Upper lobe of left lung (tissue), 6 donors: ENCODE data around the gene SIRPA. TPM values are rescaled to one million over a fixed set of nuclear protein-coding genes. Genes with fewer than 3 reads are reported as not detected.
A peak's percentile ranks its signal among the peaks of the same experiment; 100 is the strongest.

Experiments
- ATAC-seq, 2 donors: fragments of 200-7000 bp; cut with Tn5 transposase; one replicate each; pipeline ENCODE4 v1.9.1; 2022; ENCODE audit warnings: mild to moderate bottlenecking in 2 of 2, moderate library complexity in 2 of 2; ENCODE audit not compliant: low FRiP score in 2 of 2
- DNase-seq, 2 donors: peaks; one replicate each; pipeline ENCODE4 v3.0.0-alpha.2; 2019 to 2020
- H3K27ac ChIP-seq, 4 donors: fragments of 200-600 bp; sonication (generic); one replicate each; pipeline ENCODE4 v1.5.1; 2016 to 2019
- H3K27me3 ChIP-seq, 4 donors: fragments of 200-600 bp; sonication (generic); one replicate each; pipeline ENCODE4 v1.5.1; 2017 to 2019
- H3K36me3 ChIP-seq, 4 donors: fragments of 200-600 bp; sonication (generic); one replicate each; pipeline ENCODE4 v1.5.1; 2016 to 2019
- H3K4me1 ChIP-seq, 4 donors: fragments of 200-600 bp; sonication (generic); one replicate each; pipeline ENCODE4 v1.5.1; 2018 to 2019
- H3K4me3 ChIP-seq, 4 donors: fragments of 200-600 bp; sonication (generic); one replicate each; pipeline ENCODE4 v1.5.1; 2017 to 2019; ENCODE audit warnings: mild to moderate bottlenecking in 2 of 4, moderate library complexity in 1 of 4
- H3K9me3 ChIP-seq, 4 donors: fragments of 200-600 bp; sonication (generic); one replicate each; pipeline ENCODE4 v1.5.1; 2018 to 2019
- CTCF ChIP-seq, 6 experiments: fragments of 450-650 bp in 4 of 6; fragments of 200-600 bp in 2 of 6; sonication (generic) in 2 of 6; IDR thresholded peaks; one replicate each; pipeline ENCODE4 v1.5.1; 2016 to 2019; ENCODE audit warnings: antibody characterized with exemption in 6 of 6
- EP300 ChIP-seq, 4 donors: sonication (generic); formaldehyde crosslinking; IDR thresholded peaks; one replicate each; pipeline ENCODE4 v1.5.1; 2017; ENCODE audit warnings: antibody characterized with exemption in 4 of 4, control low read depth in 2 of 4
- POLR2A ChIP-seq, 4 donors: fragments of 450-650 bp; IDR thresholded peaks; one replicate each; pipeline ENCODE4 v1.5.1; 2016 to 2017; ENCODE audit warnings: antibody characterized with exemption in 4 of 4, mild to moderate bottlenecking in 2 of 4
- POLR2AphosphoS5 ChIP-seq, 2 donors: sonication (generic); formaldehyde crosslinking; IDR thresholded peaks; one replicate each; pipeline ENCODE4 v1.5.1; 2017; ENCODE audit warnings: antibody characterized with exemption in 2 of 2
- WGBS, 2 donors: methylation state at CpG; one replicate each; pipeline ENCODE4 v1.1.5; 2017 to 2018; 5-methylcytosine and 5-hydroxymethylcytosine counted together
- total RNA-seq, 6 donors: library from RNA; depleted of rRNA in 4 of 6; stranded (reverse); fragments of >200 nt in 4 of 6; gene quantifications; one replicate each; pipeline versions ENCODE4 v1.1.0 to v1.2.1, GENCODE V29; 2016 to 2021
- donor health status: DM: no; HTN: no; CAD: no; lungs with moderate emphysema.
- donor health status: DM: no; HTN: yes; CAD: no; lungs with severe emphysema.

Gene SIRPA
- total RNA-seq, 6 donors from 2014 or later: 36.3 to 119 (median 60.4) TPM

GRCh38 chr20:1847780-1848179 lies 47.4 kb upstream of the SIRPA start:
- no peak for TF ChIP-seq POLR2AphosphoS5 (IDR thresholded peaks at IDR 0.05)
- TF ChIP-seq POLR2A (IDR thresholded peaks at IDR 0.05): no peak
- no peak for TF ChIP-seq CTCF (IDR thresholded peaks at IDR 0.05)
- no peak for TF ChIP-seq EP300 (IDR thresholded peaks at IDR 0.05)
- DNase-seq (no peak), ATAC-seq (no peak)
- Histone ChIP-seq H3K4me1 (peaks cover 0 to 9% (median 0%) of the 10 kb centered on the region in 4 donors), H3K36me3 (no peaks in the 10 kb centered on the region), H3K9me3 (no peaks in the 10 kb centered on the region), H3K4me3 (no peak overlapping the region), H3K27me3 (no peaks in the 10 kb centered on the region), H3K27ac (no peak overlapping the region)
- WGBS, 2 donors: 89 to 98% methylated on average over 2 of the region's 2 CpGs

- Histone ChIP-seq H3K36me3 (no peaks in the 10 kb centered on the region), H3K27ac (no peak overlapping the region), H3K4me1 (peaks cover 0 to 9% (median 0%) of the 10 kb centered on the region in 4 donors), H3K4me3 (no peak overlapping the region), H3K9me3 (no peaks in the 10 kb centered on the region), H3K27me3 (no peaks in the 10 kb centered on the region)
- DNase-seq (no peak), ATAC-seq (no peak)
- TF ChIP-seq CTCF (IDR thresholded peaks at IDR 0.05): no peak
- TF ChIP-seq POLR2A (IDR thresholded peaks at IDR 0.05): no peak
- TF ChIP-seq POLR2AphosphoS5 (IDR thresholded peaks at IDR 0.05): no peak
Measured at GRCh38 chr20:1848373-1848772, 46.8 kb upstream of the SIRPA start.

- H3K27ac ChIP-seq: peak overlapping the region; percentile 10 to 37 (median 16)
- 78 to 81% methylated on average over 2 of the region's 2 CpGs for WGBS, 2 donors
- no peaks in the 10 kb centered on the region for H3K27me3 ChIP-seq
- H3K9me3 ChIP-seq: no peaks in the 10 kb centered on the region
- ATAC-seq: no peak
- no peaks in the 10 kb centered on the region for H3K36me3 ChIP-seq
- no peak for DNase-seq
- H3K4me1 ChIP-seq: no peaks in the 10 kb centered on the region
- no peak overlapping the region for H3K4me3 ChIP-seq
- TF ChIP-seq POLR2AphosphoS5 (IDR thresholded peaks at IDR 0.05) (no peak), CTCF (IDR thresholded peaks at IDR 0.05) (no peak), EP300 (IDR thresholded peaks at IDR 0.05) (no peak), POLR2A (IDR thresholded peaks at IDR 0.05) (no peak)
Measured at GRCh38 chr20:1851396-1851795, 43.8 kb upstream of the SIRPA start.

- 78 to 93% methylated on average over 6 to 7 of the region's 7 CpGs for WGBS, 2 donors
- H3K4me1 ChIP-seq: no peaks in the 10 kb centered on the region
- H3K27me3 ChIP-seq: no peaks in the 10 kb centered on the region
- ATAC-seq (no peak), DNase-seq (no peak)
- H3K36me3 ChIP-seq: no peaks in the 10 kb centered on the region
- TF ChIP-seq CTCF (IDR thresholded peaks at IDR 0.05) (no peak), POLR2A (IDR thresholded peaks at IDR 0.05) (no peak), EP300 (IDR thresholded peaks at IDR 0.05) (no peak)
- H3K4me3 ChIP-seq: no peak overlapping the region
- H3K9me3 ChIP-seq: no peaks in the 10 kb centered on the region
- H3K27ac ChIP-seq: no peak overlapping the region
Measured at GRCh38 chr20:1853473-1853872, 41.7 kb upstream of the SIRPA start.

GRCh38 chr20:1854246-1854645 lies 41.0 kb upstream of the SIRPA start:
- no peaks in the 10 kb centered on the region for H3K9me3 ChIP-seq
- no peak for DNase-seq

More at GRCh38 chr20:1854246-1854645, 41.0 kb upstream of the SIRPA start:
- H3K36me3 ChIP-seq: no peaks in the 10 kb centered on the region
- H3K27me3 ChIP-seq: no peaks in the 10 kb centered on the region
- H3K27ac ChIP-seq: no peak overlapping the region
- H3K4me1 ChIP-seq: no peaks in the 10 kb centered on the region
- WGBS, 2 donors: 65 to 67% methylated on average over 5 of the region's 5 CpGs
- H3K4me3 ChIP-seq: no peak overlapping the region
- TF ChIP-seq POLR2A (IDR thresholded peaks at IDR 0.05): no peak
- TF ChIP-seq CTCF (IDR thresholded peaks at IDR 0.05): no peak
- no peak for TF ChIP-seq EP300 (IDR thresholded peaks at IDR 0.05)
- no peak for TF ChIP-seq POLR2AphosphoS5 (IDR thresholded peaks at IDR 0.05)
- no peak for ATAC-seq
